Measurements from ENCODE around the gene TARP.
A peak's percentile ranks its signal among the peaks of the same experiment; 100 is the strongest.

Gene TARP

GRCh38 chr7:38319873-38320272 is 46.4 kb upstream of the TARP start:
- Histone ChIP-seq H3K9me3 (ENCODE audit: control insufficient read depth, insufficient read depth, low read length) (no peaks in the 10 kb centered on the region), H3K36me3 (ENCODE audit: control insufficient read depth, insufficient read depth, low read length) (no peaks in the 10 kb centered on the region), H4K20me1 (ENCODE audit: insufficient read depth, low read length) (no peaks in the 10 kb centered on the region), H3K9ac (ENCODE audit: low read depth, low read length) (no peak overlapping the region), H3K4ac (ENCODE audit: low read depth, low read length) (peak overlapping the region; percentile 46), H3K27ac (ENCODE audit: insufficient read depth, low read length) (no peak overlapping the region), H2AFZ (replicated peaks; ENCODE audit: low read length, poor library complexity) (no peak overlapping the region), H2BK5ac (ENCODE audit: low read depth, low read length, poor library complexity, severe bottlenecking) (no peak overlapping the region), H3K56ac (ENCODE audit: extremely low read depth, insufficient read depth, low read length) (no peak overlapping the region), H3K14ac (replicated peaks; ENCODE audit: low read depth, low read length) (no peak overlapping the region), H3K9me1 (ENCODE audit: insufficient read depth, low read length) (peaks cover 15% of the 10 kb centered on the region; the same call in 1 of the 2 replicates), H2BK20ac (ENCODE audit: low read depth, low read length) (no peak overlapping the region; the same call in 1 of the 2 replicates), H3K79me1 (ENCODE audit: low read depth in 1 of 2, low read length in 2 of 2) (no peaks in the 10 kb centered on the region), H4K5ac (ENCODE audit: low read depth, low read length) (no peak overlapping the region), H2AK9ac (replicated peaks; ENCODE audit: low read depth, low read length, poor library complexity) (no peak overlapping the region), H4K91ac (ENCODE audit: insufficient read depth, low read depth, low read length) (no peak overlapping the region; the same call in 1 of the 2 replicates), H3K23ac (ENCODE audit: low read depth, low read length) (no peak overlapping the region; the same call in 1 of the 2 replicates), H3K27me3 (ENCODE audit: control insufficient read depth, insufficient read depth, low read length) (peaks cover 3% of the 10 kb centered on the region), H3K4me1 (ENCODE audit: control insufficient read depth, insufficient read depth, low read length) (peaks cover 7% of the 10 kb centered on the region; the same call in 1 of the 2 replicates), H2AK5ac (ENCODE audit: low read depth, low read length) (peak overlapping the region; percentile 18; the same call in 1 of the 2 replicates), H3K4me3 (ENCODE audit: insufficient read depth, low read depth, low read length) (no peak overlapping the region), H3K4me2 (ENCODE audit: low read depth, low read length) (no peak overlapping the region), H2BK120ac (ENCODE audit: low read depth, low read length) (no peak overlapping the region), H3K18ac (ENCODE audit: low read depth, low read length) (no peak overlapping the region), H4K8ac (ENCODE audit: low read depth in 2 of 2, low read length in 2 of 2) (no peak overlapping the region), H2BK15ac (ENCODE audit: low read depth, low read length) (no peak overlapping the region)
- POLR2A ChIA-PET (ENCODE audit: unreplicated experiment), result no interaction called here
- dilution Hi-C loops (cut with HindIII; ENCODE audit: low sequenced_read_pairs, unreplicated experiment) (no loop called here), intact Hi-C loops (cut with micrococcal nuclease) (loop anchor here (2.0 kb wide), 1 partner anchor 97 kb away; no protein-coding TSS in a partner anchor), in situ Hi-C loops (cut with MboI; ENCODE audit: low sequenced_read_pairs) (no loop called here)
- ATAC-seq (ENCODE audit: low read depth) (no peak), DNase-seq (no peak)
- TF ChIP-seq, protein P1, sequence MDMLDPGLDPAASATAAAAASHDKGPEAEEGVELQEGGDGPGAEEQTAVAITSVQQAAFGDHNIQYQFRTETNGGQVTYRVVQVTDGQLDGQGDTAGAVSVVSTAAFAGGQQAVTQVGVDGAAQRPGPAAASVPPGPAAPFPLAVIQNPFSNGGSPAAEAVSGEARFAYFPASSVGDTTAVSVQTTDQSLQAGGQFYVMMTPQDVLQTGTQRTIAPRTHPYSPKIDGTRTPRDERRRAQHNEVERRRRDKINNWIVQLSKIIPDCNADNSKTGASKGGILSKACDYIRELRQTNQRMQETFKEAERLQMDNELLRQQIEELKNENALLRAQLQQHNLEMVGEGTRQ (IDR thresholded peaks at IDR 0.05; ENCODE audit: low read depth, low read length), result no peak
- TF ChIP-seq BHLHE40 (IDR thresholded peaks at IDR 0.05; ENCODE audit: low read depth, low read length) (no peak), RFX5 (IDR thresholded peaks at IDR 0.05; ENCODE audit: low read depth, low read length) (no peak)
- WGBS, 2 experiments (ENCODE audit: extremely low coverage in 2 of 2, insufficient read length in 1 of 2), result no CpG with 5 or more reads among the region's 2 CpGs
- CTCF ChIA-PET, result interaction anchor here (1.3 to 3.4 kb wide), 4 partner anchors 15 to 213 kb away, joined by 3 to 30 read pairs (median 16); no protein-coding TSS in a partner anchor
- BruUV-seq (replicated peaks), result no TSS peak
